NK-92 (cell line): ENCODE results near the gene TMEM131L.
"Not testable (repeated sequence)": the region's sequence is repeated elsewhere in the genome, so short reads cannot be mapped to it uniquely, and the experiment has no call there.

ENCODE experiments used
- DNase-seq: peaks from one replicate; lab custom pipeline; 2025; ENCODE audit not compliant: unreplicated experiment; lab: John Stamatoyannopoulos, UW

TMEM131L gene

DNA sequence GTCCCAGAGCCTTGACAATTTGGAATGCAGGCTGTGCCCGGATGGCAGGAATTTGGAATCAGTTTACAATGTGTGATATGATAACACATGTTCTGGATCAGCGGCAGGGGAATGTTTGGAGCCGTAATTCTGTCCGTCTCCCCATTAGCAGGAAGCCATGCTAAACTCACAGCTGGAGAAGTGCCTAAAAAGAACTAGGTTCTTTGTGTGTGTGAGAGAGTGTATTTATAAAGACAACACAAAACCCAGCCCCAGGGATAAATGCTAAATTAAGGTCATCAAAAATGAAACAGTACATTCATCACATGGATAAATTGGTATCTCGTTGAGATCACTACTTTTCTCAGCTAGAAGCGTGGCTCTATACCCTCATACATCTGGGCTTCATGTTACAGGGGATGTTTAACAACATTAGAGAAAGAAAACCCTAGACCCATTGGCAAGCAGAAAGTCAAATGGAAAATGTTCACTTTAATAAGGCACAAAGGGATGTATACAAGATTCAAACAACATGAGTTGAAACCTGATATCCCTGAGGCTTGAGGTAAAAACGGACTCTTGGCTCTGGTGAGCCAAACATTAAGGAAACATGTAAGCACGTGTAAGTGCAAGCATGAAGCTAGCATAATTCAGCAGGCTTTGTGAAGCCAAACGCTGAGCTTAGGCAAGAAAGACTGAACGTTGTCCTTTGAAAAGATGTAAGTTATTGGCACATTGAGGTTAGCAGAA lies 18.0 kb upstream of the TMEM131L start:
- no peak for DNase-seq

DNA sequence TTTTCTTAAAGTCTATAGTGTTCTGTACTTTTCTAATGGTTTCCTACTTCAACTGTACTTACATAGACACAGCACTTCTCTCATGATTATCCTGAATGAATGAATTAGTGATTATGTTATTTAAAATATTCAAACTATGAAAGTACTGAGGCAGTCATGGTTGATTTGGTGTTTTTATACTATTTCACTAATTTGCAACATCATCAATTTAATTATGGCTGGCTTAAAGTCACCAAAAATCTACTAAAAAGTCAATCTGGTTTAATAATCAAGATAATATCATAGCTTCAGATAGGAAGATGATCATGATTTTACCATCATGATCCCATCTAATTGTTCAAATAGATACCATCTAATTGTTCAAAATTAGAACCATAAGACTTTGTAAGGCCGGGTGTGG lies 16.8 kb upstream of the TMEM131L start:
- no peak for DNase-seq

DNA sequence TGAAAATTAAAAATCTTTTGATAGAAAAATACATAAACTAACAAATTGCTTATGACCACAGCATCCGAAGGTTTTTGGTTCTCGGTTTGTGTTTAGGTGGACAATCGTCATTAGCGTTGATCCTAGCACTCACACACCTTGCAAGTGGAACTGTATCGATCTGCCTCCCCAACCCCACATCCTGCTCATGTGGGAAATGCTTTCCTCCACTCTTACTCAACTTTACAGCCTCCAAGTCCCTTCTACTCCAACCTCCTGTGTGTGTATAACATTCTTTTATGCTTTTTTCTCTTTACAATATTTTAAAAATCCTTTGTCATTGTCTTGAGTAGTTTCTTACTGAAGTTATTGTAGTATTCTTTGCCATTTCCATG lies 15.6 kb upstream of the TMEM131L start:
- no peak for DNase-seq

DNA sequence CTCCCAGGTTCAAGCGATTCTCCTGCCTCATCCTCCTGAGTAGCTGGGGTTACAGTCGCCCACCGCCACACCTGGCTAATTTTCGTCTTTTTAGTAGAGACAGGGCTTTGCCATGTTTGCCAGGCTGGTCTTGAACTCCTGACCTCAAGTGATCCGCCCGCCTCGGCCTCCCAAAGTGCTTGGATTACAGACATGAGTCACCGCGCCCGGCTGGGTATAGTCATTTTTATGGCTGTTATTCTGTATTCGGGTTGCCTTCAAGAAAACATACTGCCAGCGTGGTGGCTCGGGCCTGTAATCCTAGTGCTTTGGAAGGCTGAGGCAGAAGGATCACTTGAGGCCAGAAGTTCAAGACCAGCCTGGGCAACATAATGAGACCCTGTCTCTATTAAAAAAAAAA lies 15.0 kb upstream of the TMEM131L start:
- not testable (repeated sequence) for DNase-seq

DNA sequence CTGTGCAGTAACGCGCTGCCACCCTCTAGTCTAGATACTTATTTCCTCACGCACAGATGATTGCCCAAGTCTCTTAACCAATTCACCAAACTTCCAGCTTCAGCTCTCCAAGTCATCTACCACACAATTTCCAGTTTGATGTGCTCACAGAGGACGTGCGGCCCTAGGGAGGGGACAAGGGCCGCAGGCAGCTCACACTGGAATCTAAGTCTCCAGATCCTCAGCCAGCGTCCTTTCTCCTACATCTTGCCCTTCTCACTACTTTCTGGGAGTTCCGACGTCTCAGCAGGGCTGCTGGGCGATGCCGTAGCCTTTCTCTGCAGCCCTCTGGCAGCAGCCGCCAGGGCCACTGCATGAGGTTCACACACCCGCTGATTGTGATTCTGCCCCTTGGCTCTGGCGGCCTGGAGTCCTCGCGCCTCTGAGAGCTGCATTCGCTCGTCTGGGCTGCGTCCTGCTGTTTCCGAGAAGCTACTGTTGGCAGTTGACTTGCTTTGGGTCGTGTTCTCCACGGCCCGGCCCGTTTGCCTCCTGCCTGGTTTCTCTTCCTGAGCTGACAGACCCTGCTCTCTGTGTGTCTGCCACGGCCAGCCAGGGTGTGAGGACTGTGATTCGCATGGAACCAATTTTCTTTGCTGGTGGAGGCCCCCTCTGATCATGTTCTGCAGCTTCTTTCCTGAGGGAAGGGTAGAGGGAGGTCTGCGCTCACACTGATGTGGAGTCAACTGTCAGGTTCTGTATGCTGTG lies 14.1 kb upstream of the TMEM131L start:
- DNase-seq: no peak

DNA sequence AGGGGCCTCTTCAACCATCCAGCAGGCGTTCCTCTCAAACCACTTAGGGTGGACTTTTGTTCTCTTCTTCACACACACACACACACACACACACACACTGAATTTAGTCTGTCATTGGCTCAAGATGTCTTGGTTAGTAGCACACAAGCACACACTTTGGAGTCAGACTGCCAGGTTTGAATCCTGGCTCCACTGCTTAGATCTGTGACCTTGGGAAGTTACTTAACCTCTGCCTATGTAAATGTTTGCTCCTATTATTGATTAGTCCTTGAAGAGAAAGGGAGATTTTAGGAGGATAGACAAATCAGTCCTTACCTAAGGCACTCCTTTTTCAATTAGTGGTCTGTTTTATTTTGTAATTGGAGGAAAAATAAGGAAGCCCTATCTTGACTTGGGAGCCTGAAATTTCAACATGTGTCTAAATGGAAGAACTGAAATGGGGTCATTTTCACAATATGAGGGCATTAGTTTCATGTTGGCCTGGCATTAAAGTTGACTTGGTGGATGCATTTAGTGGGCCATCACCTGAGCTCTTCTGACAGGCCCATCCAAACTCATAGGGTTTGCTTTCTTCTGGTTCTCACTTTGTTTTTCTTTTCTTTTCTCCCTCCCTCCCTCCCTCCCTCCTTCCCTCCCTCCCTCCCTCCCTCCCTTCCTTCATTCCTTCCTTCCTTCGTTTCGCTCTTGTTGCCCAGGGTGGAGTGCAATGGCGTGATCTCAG lies 13.3 kb upstream of the TMEM131L start:
- DNase-seq: no peak

DNA sequence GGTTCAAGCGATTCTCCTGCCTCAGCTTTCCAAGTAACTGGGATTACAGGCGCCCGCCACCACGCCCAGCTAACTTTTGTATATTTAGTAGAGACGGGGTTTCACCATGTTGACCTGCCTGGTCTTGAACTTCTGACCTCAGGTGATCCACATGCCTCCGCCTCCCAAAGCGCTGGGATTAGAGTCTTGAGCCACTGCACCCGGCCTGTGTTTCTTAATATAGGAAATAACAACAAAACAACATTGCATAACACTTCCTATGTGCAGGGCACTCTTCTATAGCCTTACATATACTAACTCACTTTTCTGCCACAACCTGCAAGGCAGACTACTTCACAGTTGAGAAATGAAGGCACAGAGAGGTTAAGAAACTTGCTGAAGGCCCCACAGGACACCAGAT lies 12.8 kb upstream of the TMEM131L start:
- DNase-seq: no peak

DNA sequence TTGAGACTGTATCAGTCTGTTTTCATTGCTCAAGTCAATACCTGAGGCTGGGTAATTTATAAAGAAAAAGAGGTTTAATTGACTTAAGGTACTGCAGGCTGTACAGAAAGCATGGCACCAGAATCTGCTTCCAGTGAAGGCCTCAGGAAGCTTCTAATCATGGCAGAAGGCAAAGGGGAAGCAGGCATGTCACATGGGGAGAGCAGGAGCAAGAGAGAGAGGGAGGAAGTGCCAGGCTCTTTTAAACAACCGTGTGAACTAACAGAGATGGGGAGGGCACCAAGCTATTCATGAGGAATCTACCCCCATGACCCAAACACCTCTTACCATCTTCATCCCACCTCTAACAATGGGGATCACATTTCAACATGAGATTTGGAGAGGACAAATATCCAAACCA lies 7.2 kb upstream of the TMEM131L start:
- no peak for DNase-seq

DNA sequence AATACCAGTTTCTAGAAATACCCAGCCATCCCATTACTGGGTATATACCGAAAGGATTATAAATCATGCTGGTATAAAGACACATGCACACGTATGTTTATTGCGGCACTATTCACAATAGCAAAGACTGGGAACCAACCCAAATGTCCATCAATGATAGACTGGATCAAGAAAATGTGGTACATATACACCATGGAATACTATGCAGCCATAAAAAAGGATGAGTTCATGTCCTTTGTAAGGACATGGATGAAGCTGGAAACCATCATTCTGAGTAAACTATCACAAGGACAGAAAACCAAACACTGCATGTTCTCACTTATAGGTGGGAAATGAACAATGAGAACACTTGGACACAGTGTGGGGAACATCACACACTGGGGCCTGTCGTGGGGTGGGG lies 4.6 kb upstream of the TMEM131L start:
- not testable (repeated sequence) for DNase-seq

DNA sequence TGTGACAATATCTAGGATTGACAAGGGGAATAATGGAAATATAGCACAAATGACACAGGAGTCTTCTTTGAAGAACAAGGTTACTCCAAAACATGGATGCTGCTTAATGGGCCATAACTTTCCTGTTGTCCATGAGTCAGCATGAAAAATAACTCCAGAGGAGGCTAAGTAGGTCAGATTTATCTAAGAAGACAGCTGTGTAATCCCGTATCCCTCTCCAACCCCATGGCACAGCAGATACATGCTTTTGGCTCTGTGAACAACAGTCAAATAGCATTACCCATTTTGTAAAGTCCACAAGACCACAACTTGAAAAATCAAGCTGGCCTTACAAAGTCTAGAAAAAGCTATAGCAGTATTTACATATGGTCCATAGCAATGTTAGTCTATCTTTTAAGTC lies 2.1 kb upstream of the TMEM131L start:
- no peak for DNase-seq

DNA sequence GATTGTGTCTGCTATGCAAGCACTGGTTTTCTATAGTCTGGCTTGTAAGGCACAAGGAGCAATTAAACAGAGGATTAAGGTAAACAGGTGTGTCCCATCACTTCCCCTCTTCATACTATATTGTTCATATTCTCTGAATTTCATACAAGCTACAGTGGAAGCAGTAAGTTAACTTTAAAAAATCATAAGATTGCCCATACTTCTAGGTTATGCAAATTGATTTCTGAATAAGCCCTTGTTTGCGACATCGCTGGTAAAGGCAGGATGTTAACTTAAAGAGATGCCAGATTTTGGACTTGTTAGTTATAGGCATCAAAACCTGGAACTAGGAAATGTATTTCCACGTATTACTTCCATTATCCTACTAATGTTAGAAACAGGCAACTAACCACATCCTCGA lies 1.0 kb upstream of the TMEM131L start:
- no peak for DNase-seq

DNA sequence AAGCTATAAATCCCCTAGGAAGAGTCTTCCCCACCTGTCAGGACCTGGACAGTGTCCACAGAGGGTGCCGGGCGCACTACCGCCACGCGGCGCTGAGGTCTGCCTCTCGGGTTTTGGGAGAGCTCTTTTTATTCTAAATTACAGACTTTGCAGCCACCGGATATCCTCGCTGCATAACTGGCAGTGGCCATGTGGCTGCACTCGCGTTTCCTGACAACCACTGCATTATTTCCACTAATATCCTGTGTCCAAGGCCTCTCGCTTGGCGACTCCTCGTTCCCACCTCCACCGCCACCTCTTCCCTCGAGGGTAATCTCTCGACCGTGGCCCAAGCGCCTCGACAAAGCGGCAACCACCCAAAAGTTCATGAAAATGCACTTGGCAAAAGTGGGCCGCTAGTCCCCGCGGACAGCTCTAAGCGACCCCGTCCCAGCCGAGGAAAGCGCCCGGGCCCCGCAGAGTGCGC lies 512 bp upstream of the TMEM131L start:
- no peak for DNase-seq

DNA sequence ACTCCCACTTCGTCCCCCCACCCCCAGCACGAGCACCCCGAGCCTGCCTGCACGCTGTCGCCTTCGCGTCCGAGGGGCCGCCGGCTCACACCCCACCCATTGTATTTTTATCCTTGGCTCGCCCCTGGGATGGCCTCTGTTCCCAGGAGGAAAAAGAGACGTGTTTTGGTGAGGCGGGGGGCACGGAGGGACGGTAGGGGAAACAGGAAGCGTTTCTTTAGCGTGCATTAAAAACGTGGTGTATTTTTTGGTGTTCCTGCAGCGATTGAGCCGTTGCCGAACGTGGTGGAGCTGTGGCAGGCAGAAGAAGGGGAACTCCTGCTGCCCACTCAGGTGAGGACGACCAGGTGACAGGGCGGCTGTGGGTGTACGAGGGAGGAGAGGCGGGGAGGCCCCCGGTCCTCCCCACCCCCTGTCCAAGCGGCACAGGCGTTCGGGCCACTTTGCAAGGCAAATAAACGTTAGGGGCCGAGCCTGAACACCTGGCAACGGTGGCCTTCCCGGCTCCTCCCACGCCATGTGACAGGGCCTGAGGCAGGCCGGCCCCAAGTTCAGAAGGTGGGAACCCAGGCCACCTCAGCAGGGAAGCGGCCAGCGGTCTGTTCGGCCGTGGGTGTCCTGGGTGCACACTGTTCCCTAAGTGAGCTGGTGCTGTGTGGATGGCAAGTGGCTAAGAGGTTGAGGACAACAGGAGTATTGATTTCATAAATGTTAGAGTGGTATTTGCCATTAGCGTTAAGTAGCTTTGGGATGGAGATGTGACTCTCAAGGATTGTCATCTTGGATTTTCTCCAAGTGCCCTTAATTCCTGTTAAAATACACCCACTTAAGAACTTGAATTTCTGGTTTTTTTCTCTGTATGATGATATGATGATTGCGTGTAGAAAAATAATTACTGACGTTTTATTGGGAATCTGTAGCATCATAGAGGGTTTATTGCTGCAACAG lies 1.1 kb downstream of the TMEM131L start:
- no peak for DNase-seq

DNA sequence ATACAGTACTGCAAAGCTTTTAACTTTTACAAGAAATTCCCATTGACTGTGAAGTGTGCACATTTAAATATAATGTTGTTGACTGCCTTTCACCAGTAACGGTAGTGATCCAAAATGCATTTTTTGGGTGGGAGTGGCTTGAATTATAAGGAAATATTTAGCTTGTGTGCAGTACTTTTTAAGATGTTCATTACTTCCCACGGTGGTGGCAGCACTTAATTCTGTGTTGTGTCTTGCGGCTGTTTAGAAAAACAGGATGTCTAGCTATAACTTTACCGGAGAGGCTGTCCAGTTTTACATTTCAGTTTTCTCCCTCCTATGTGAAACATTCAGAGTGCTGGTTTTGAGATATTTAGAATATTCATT lies 1.7 kb downstream of the TMEM131L start:
- no peak for DNase-seq

DNA sequence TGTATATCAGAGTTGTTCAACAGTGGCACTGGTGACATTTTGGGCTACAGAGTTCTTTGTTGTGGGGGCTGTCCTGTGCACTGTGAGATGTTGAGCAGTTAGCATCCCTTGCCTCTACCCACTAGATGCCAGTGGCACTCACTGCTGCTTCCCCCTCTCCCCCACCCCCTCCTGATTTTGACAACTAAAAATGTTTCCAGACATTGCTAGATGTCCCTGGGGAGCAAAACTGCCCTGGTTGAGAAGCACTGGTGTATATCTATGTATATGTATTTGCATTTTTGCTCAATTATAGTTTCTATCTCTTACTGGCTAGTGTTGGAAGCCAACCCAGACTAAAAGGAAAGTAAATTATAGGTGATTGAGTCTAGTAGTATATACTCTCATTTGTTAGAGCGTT lies 2.4 kb downstream of the TMEM131L start:
- no peak for DNase-seq

DNA sequence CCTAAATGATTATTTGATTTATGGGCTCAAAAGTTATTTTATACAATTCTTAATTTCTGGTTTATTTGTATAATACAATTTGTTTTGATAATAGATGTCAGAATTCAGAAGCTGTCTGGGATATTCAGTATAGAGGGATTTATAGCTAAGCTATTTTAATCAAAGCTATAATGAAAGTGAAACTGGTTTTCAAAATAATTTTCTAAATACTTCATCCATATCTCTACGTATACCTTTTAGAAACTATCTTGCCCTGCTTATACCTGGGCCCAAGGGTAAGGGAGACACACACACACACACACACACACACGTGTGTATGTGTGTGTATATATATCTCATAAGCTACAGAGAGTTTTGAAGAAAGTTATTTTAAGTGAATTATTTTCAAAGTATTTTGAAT lies 2.9 kb downstream of the TMEM131L start:
- DNase-seq: no peak

DNA sequence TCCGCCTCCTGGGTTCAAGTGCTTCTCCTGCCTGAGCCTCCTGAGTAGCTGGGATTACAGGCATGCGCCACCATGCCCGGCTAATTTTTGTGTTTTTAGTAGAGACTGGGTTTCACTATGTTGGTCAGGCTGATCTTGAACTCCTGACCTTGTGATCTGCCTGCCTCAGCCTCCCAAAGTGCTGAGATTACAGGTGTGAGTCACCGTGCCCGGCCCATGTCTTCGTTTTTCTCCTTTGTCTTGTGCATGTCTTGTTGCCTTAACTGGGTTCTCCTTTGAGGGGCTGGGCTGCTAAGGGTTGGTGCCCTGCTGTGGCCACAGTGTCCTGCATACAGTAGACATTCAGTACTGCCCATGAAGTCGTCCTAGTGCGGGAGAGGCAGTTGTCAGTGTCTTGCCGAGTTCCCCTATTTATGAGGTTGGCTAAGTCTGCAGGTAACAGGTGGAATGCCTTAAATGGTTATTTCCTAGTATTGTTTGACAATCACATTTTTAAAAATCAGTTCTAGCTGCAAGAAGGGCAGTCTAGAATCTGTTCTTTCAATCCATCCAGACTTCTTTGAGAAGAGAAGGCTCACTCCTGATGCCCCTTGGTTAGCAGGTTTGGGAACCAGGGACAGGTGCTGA lies 5.0 kb downstream of the TMEM131L start:
- not testable (repeated sequence) for DNase-seq

DNA sequence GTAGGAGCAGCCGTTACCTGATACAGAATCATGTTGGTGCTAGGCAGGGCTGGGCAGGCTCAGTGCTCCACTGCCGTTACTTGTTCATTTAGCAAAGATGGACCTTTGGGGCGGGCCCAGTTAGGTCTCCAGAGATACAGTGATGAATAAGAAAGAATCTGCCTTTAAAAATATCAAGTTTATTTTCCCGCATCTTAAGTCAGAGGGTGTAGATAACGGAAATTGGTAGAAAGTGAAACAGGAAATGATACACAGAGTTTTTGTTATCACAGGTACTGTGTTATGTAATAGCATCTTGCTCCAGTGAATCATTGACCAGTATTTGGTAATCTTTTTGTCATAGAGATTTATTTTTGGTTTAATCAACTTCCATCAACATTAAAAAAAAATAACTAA lies 5.5 kb downstream of the TMEM131L start:
- DNase-seq: no peak

DNA sequence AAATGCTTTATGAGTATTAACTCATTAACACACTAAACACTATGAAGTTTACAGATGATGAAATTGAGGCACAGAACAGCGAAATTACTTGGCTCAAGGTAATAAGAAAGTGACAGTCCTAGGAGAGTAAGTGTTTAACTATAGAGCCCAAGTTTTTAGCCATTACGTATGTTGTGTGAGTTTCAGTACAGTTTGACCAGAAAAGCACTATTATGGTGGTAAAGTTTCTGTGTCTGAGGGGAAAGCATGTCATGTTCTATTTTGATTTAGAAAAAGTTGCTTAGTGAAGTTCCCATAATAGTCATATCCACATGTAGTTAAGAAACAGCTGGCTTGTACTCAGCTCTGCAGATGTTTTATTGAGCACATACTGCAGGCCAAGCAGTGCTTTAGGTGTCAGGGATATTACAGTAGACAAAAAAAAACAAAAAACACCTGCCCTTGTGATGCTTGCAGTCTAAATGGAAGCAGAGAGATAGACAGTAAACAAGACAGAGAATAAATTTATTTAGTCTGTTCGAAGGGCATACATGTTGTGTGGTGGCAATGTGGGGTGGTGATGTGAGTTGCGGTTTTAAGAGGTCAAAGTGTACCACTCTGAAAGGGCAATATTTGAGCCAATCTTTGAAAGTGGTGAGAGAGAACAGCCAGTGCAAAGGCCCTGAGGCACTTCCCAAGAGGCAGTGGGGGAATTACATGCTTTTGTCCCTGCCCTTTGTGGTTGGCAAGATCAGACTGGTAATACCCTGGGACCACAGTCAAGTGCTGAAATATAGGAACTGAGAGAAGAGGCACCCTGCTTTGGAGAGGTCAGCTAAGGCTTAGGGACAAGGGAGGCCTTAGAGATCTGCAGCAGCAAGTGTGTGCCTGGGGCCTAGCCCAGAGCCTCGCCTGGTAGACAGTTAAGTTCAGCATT lies 6.2 kb downstream of the TMEM131L start:
- no peak for DNase-seq
